DLD1 (cell line): Measurements from ENCODE around the gene STMN3.

Experiments used
- in situ Hi-C: cut with HindIII; loops from 2 replicates; pipeline ENCODE4 v1.10.0; 2017; ENCODE audit warnings: low sequenced_read_pairs

Gene STMN3

DNA sequence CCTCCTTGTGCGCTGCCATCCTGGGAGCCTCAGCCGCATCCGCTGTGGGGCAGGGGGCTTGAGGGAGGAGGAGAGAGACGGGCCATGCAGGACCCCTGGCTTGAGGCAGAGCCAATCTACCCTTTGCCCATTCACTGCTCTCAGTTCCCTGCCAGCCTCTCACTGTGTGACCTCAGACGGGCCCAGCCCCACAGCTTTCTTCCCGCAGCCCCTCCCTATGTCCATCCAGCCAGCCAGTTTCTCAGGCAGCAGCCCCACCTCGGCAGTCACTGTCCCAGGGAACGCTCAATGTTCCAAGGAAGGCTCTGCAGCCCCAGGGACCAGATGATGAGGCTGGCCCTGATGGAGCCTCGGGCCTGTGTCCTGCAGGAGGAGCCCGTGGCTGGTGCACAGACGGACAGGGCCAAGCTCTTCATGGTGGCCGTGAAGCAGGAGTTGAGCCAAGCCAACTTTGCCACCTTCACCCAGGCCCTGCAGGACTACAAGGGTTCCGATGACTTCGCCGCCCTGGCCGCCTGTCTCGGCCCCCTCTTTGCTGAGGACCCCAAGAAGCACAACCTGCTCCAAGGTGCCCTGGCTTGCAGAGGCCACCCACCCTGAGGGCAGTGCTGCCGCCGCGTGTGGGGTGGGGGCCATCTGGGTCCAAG, 39.3 kb upstream of the STMN3 start:
- in situ Hi-C loops, result no loop called here

GRCh38 chr20:63691711-63692435, 38.6 kb upstream of the STMN3 start:
- in situ Hi-C loops, result no loop called here

GRCh38 chr20:63690898-63691710, 37.9 kb upstream of the STMN3 start:
- in situ Hi-C loops, result no loop called here

DNA sequence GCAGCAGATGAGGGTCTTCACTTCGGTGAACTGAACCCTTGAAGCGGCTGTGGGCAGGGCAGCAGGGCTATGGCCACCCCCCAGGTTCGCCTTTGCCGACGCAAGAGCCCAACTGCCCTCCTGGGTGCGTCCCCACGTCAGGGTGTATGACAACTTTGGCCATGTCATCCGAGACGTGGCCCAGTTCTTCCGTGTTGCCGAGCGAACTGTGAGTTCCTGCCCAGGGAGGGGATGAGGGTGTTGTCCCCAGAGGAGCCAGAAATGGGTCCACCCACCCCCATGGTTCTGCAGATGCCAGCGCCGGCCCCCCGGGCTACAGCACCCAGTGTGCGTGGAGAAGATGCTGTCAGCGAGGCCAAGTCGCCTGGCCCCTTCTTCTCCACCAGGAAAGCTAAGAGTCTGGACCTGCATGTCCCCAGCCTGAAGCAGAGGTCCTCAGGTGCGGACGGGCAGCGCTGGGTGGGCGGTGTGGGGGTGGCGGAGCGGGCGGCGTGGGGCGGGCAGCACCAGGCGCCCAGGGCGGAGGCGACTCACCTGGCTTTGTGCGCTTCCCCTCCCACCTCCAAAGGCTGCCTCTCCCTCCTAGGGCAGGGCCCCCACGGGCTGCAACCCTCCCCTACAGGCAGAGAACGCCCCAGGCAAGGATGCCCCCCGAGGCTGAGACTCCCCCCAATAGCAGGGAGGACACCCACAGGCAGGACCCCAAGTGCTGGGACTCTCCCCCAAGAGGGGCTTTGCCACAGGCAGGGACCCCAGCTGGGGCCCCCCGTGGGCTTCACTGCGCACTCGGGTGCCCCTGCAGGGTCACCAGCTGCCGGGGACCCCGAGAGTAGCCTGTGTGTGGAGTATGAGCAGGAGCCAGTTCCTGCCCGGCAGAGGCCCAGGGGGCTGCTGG, 37.0 kb upstream of the STMN3 start:
- in situ Hi-C loops, result no loop called here

DNA sequence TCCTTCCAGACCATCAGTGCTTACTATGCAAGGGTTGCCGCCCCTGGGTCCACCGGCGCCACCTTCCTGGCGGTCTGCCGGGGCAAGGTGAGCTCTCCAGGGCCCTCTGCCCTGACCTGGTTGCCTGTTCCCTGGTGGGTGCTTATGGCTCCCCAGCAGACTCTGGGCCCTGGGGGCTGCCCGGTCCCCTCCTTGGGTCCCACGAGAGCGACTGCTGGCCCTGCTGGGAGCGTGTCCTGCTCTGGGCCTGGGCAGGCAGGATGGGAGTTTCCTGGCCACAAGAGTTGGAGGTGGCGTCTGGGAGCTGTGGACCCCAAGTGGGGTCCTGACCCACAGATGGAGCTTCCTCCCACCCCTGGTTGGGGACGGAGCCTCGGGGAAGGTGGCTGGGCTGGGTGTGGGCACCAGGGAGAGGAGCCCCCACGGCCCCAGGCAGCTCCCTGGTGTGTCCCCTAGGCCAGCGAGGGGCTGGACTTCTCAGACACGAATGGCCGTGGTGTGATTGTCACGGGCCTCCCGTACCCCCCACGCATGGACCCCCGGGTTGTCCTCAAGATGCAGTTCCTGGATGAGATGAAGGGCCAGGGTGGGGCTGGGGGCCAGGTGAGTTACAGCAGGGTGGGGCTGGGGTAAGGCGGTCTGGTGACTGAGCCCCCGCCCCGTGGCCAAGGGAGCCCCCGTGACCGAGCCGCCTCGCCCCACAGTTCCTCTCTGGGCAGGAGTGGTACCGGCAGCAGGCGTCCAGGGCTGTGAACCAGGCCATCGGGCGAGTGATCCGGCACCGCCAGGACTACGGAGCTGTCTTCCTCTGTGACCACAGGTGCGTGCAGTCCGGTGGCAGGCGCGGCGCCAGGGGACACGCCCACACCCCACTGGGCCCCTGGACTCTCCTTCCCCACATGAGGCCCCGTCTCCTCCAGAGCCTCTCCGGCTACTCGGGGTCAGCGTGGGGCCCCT, 36.1 kb upstream of the STMN3 start:
- in situ Hi-C loops, result no loop called here

- in situ Hi-C loops, result no loop called here
These were observed 35.2 kb upstream of the STMN3 start for GRCh38 chr20:63688228-63689045.

DNA sequence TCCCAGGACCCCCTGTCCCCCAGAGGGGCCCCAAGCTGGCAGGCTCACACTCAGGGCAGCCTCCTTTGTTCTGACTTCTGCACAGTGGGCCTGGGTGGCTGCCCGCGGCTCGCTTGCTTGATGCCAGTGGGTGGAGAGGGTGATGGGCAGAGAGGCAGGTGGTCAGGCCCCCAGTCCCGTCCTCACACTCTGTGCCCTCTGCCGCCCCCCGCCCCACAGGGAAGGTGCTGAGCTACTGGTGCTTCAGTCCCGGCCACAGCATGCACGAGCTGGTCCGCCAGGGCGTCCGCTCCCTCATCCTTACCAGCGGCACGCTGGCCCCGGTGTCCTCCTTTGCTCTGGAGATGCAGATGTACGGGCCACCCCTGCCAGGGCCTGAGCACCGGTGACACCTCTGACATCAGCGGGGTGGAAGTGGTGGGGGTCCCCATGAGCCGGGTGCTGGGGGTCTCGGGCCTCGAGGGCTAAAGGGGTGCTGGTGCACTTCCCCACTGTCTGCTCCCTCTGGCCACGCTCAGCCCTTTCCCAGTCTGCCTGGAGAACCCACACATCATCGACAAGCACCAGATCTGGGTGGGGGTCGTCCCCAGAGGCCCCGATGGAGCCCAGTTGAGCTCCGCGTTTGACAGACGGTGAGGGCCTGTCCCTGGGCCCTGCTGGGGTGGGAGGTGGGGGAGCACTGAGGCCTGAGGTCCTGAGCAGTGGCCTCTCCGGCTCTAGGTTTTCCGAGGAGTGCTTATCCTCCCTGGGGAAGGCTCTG, 34.4 kb upstream of the STMN3 start:
- in situ Hi-C loops, result no loop called here

DNA sequence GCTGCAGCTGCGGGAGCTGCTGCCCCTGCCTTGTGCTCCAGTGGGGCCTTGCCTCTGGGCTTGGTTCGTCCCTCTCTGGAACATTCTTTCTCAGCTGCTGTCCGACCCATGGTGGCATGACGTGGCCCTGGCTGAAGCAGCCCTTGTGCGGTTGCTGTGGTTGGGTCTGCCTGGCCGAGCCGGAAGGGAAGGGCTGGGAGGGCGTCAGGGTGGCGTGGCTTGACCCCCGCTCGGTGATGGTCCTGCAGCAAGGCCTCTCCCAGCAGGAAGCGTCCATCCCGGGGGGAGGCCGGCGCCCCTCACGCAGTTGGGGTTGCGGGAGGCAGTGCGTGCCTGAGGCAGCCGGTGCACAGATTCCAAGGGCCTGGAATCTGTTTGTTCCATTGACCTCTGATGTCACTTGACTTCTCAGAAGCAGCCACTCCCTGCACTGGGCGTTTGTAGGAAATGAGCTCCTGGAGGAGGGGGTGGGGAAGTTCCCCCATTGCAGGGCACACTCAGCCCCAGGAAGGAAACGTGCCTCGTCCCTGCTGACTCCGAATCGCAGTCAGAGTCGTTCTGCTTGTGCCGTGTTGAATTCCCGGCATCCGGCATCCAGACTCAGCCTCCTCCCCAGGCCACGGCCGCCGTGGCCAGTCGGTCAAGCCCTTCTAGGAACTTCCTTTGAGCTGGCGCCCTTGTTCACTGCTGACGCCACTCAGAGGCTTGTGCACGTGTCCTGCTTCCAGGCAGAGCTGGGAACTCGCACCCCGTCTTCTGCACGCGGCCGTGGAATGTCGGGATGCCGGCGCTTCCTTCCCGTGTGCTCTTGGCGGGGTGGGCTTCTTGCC, 33.5 kb upstream of the STMN3 start:
- in situ Hi-C loops, result no loop called here

DNA sequence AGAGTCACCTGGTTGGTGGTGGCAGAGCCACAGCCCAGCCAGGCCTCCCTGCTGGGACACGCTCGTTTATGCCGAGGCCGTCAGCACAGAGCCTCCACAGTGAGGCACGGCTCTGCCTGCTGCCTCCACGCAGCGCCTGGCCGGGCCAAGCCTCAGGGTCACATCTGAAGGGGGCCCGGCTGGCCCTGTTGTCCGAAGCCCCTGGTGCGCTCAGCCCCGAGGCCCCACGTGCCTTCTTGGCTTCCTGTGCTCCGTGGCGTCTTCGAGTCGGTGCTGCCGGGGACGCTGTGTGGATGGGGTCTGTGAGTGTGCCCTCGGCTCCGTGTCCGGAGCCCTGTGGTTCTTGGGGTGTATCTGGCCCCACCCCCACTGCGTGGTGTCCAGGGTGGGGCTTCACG, 32.9 kb upstream of the STMN3 start:
- in situ Hi-C loops, result no loop called here

GRCh38 chr20:63685269-63686026, 32.2 kb upstream of the STMN3 start:
- in situ Hi-C loops, result no loop called here

DNA sequence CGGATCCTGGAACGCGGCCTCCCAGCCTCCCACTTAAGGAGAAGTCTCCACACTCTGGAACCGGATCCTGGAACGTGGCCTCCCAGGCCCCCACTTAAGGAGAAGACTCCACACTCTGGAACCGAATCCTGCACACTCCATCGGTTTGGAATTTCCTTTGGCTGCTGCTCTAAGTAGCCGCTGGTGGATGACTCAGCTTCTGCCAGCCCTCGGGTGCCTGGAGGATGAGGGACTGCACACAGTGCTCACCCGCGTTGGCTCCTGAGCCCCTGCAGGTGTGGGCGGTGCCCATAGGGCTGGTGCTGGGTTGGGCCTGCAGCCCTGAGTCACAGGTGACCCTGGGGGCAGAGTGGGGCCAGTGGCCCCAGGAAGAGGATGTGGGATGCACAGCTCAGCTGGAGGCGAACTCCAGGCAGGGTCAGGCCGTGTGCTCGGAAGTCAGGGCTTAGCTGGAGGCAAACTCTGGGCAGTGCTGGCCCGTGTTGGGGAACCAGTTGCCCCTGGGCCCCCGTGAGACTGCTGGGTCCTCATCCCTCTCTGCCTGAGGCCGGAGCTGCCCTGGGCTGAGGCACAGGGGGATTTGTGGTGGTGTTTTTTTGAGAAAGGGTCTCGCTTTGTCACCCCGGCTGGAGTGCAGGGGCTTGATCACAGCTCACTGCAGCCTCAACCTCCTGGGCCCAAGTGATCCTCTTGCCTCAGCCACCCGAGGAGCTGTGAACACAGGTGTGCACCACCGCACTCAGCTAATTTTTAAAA, 29.3 kb upstream of the STMN3 start:
- in situ Hi-C loops, result no loop called here

DNA sequence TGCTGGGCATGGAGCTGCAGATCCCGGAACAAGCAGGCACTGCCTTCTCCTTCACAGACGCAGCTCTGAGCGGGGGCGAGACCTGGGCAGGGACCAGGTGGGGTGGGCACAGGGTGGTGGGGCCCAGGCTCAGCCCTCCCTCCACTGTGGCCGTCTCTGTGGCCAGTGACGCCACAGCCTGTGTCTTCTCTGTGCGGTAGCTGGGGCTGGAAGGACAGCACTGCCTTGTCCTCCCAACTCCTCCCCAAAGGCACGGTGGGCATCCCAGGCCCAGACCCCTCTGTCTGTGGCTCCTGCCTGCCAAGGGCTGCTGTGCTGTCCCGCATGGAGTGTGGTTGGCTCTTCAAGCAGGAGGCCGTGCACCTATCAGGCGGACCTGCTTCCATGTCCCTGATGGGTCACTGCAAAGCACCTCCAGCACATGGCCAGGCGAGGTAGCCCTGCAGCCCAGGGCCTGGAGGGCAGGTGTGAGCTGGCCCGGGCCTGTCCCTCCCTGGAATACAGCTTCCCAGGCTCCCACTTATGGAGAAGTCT, 28.5 kb upstream of the STMN3 start:
- in situ Hi-C loops, result no loop called here

DNA sequence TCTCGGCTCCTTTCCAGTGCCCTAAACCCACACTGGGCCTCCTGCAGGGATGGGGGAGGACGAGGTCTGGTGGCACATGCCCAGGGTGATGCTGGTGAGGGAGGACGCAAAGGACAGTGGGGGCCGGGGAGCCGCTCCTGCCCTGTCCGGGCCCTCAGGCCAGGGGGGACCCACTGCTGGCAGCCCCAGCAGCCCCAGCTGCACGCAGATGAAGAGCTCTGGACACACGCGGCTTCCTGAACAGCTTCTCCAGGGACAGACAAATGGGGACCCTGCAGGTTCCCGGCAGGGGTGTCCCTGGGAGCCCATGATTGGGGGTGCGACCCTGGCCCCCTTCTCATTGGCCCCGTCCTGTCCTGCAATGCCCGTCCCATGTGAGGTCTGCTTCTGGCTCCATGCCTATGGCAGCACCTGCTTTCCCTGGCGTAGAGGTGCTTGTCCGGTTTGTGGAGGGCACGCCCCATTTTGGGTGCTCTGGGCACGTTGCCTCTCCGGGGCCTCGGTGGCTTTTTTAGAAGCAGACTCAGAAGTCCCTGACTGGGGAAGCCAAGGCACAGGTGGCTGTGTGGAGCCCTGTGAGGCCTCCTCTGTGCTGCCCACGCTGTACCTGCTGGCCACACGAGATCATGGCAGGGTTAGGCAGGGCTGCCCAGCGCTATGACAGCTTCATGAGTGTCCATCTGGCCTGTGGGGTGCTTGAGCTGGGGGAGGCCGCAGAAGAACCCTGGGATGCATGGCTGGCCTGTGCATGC, 27.8 kb upstream of the STMN3 start:
- in situ Hi-C loops, result no loop called here

- in situ Hi-C loops, result no loop called here
These were observed 27.2 kb upstream of the STMN3 start for GRCh38 chr20:63680427-63680826.

GRCh38 chr20:63679799-63680305, 26.6 kb upstream of the STMN3 start:
- in situ Hi-C loops, result no loop called here
